ENCODE data around the gene FAM81B. TPM values are rescaled to one million over a fixed set of nuclear protein-coding genes. Genes with fewer than 3 reads are reported as not detected.
A peak's percentile ranks its signal among the peaks of the same experiment; 100 is the strongest.

The FAM81B gene
- total RNA-seq, 1 donor = not detected

- peaks cover 5% of the 10 kb centered on the region for H4K20me1 ChIP-seq (ENCODE audit: insufficient read depth, low read length)
- H3K4me1 ChIP-seq (ENCODE audit: insufficient read depth, low read length) = peaks cover 7% of the 10 kb centered on the region
- H3K27ac ChIP-seq (ENCODE audit: low read depth, low read length) = no peak overlapping the region
- H3K4me3 ChIP-seq (ENCODE audit: insufficient read depth, low read length) = no peak overlapping the region
- no peak overlapping the region for H2AFZ ChIP-seq (ENCODE audit: low read length)
- H3K36me3 ChIP-seq (ENCODE audit: insufficient read depth, low read length) = peaks cover 36% of the 10 kb centered on the region
- no peaks in the 10 kb centered on the region for H3K27me3 ChIP-seq (ENCODE audit: insufficient read depth, low read length)
- DNase-seq (ENCODE audit: insufficient read length, low spot score, missing footprints) = no peak
- no peaks in the 10 kb centered on the region for H3K9me3 ChIP-seq (ENCODE audit: low read depth, low read length)
- TF ChIP-seq CTCF (IDR thresholded peaks at IDR 0.05; ENCODE audit: extremely low read depth, low read depth, low read length) = no peak
- no peaks in the 10 kb centered on the region for H3K79me2 ChIP-seq (ENCODE audit: insufficient read depth, low read length)
- no peak overlapping the region for H3K4me2 ChIP-seq (ENCODE audit: insufficient read depth, low read length)
Observed at GRCh38 chr5:95471487-95471886, 80.3 kb downstream of the FAM81B start.

GRCh38 chr5:95471942-95472341, 80.8 kb downstream of the FAM81B start:
- DNase-seq (ENCODE audit: insufficient read length, low spot score, missing footprints) = peak; percentile 42
- Histone ChIP-seq H3K27ac (ENCODE audit: low read depth, low read length) (no peak overlapping the region), H3K27me3 (ENCODE audit: insufficient read depth, low read length) (no peaks in the 10 kb centered on the region), H4K20me1 (ENCODE audit: insufficient read depth, low read length) (peaks cover 5% of the 10 kb centered on the region), H3K9me3 (ENCODE audit: low read depth, low read length) (no peaks in the 10 kb centered on the region), H3K4me3 (ENCODE audit: insufficient read depth, low read length) (no peak overlapping the region), H3K36me3 (ENCODE audit: insufficient read depth, low read length) (peaks cover 36% of the 10 kb centered on the region), H3K4me2 (ENCODE audit: insufficient read depth, low read length) (no peak overlapping the region), H3K79me2 (ENCODE audit: insufficient read depth, low read length) (no peaks in the 10 kb centered on the region), H2AFZ (ENCODE audit: low read length) (no peak overlapping the region), H3K4me1 (ENCODE audit: insufficient read depth, low read length) (peaks cover 7% of the 10 kb centered on the region)
- peak; percentile 15 for TF ChIP-seq CTCF (IDR thresholded peaks at IDR 0.05; ENCODE audit: extremely low read depth, low read depth, low read length)

GRCh38 chr5:95484421-95484820, 93.3 kb downstream of the FAM81B start:
- Histone ChIP-seq H3K4me1 (ENCODE audit: insufficient read depth, low read length) (no peaks in the 10 kb centered on the region), H3K9me3 (ENCODE audit: low read depth, low read length) (no peaks in the 10 kb centered on the region), H4K20me1 (ENCODE audit: insufficient read depth, low read length) (peaks cover 7% of the 10 kb centered on the region), H2AFZ (ENCODE audit: low read length) (no peak overlapping the region), H3K79me2 (ENCODE audit: insufficient read depth, low read length) (peaks cover 16% of the 10 kb centered on the region), H3K36me3 (ENCODE audit: insufficient read depth, low read length) (peaks cover 72% of the 10 kb centered on the region), H3K27ac (ENCODE audit: low read depth, low read length) (no peak overlapping the region), H3K4me2 (ENCODE audit: insufficient read depth, low read length) (no peak overlapping the region), H3K27me3 (ENCODE audit: insufficient read depth, low read length) (no peaks in the 10 kb centered on the region), H3K4me3 (ENCODE audit: insufficient read depth, low read length) (no peak overlapping the region)
- DNase-seq (ENCODE audit: insufficient read length, low spot score, missing footprints) = no peak
- no peak for TF ChIP-seq CTCF (IDR thresholded peaks at IDR 0.05; ENCODE audit: extremely low read depth, low read depth, low read length)

- Histone ChIP-seq H3K36me3 (ENCODE audit: insufficient read depth, low read length) (peaks cover 82% of the 10 kb centered on the region), H3K4me1 (ENCODE audit: insufficient read depth, low read length) (no peaks in the 10 kb centered on the region), H2AFZ (ENCODE audit: low read length) (no peak overlapping the region), H3K27ac (ENCODE audit: low read depth, low read length) (no peak overlapping the region), H3K9me3 (ENCODE audit: low read depth, low read length) (no peaks in the 10 kb centered on the region), H3K27me3 (ENCODE audit: insufficient read depth, low read length) (no peaks in the 10 kb centered on the region), H4K20me1 (ENCODE audit: insufficient read depth, low read length) (peaks cover 7% of the 10 kb centered on the region), H3K4me3 (ENCODE audit: insufficient read depth, low read length) (no peak overlapping the region), H3K79me2 (ENCODE audit: insufficient read depth, low read length) (peaks cover 16% of the 10 kb centered on the region), H3K4me2 (ENCODE audit: insufficient read depth, low read length) (no peak overlapping the region)
- no peak for DNase-seq (ENCODE audit: insufficient read length, low spot score, missing footprints)
- no peak for TF ChIP-seq CTCF (IDR thresholded peaks at IDR 0.05; ENCODE audit: extremely low read depth, low read depth, low read length)
Observed at GRCh38 chr5:95486191-95486590, 95.0 kb downstream of the FAM81B start.
